ENCODE measurements around the gene NBL1.

Gene NBL1

DNA sequence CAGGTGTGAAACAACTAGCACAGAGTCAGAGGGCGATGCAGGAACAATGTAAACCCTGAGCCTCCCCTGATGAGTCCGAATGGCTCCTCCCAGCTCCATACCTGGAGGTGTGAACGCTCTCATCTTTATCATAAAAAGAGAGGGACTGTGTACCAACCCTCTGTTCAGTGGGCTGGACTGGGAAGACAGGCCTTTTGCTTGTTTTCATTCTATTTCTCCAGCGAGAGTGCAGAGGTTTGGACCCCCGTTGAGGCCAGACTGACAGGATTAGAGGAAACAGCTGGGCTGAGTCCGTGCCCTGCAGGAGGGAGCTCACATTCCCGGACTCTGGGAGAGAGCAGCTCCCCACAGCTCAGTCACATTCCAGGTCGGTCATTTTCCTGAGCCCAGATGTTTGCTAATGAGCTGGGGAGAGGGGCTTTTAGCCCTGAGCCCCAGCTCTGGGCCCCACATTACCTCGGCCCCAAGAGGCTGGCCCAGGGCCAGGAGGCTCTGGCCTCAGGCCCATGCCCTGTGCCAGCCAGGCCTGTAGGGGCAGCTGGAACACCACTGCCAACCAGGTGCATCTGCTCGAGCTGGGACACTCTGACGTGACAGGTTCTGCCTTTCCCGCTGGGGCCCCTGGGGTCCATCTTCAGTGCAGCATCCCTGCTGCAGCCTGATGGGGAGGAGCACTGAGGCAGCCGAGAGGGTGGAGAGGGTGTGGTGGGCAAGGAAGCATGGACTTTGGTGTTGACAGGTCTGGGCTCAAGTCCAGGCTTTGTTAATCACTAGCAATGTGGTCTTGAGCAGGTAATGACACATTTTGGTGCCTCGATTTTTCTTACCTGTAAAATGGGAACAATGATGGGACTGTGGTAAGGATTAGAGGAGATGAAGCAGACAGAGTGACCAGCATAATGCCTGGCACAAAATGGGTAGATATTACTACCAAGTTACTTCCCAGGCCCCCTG, 3.5 kb upstream of the NBL1 start:
- H3K27me3 ChIP-seq (ENCODE audit: control insufficient read depth, insufficient read depth, low read length): no peaks in the 10 kb centered on the region
- peak overlapping the region; percentile 73 for H2AFZ ChIP-seq
- H3K9me3 ChIP-seq (ENCODE audit: control insufficient read depth, low read length): no peaks in the 10 kb centered on the region
- H3K4me2 ChIP-seq (ENCODE audit: low read length): no peak overlapping the region
- H3K27ac ChIP-seq: peak overlapping the region; percentile 72
- H3K9ac ChIP-seq: no peak overlapping the region
- peaks cover 9% of the 10 kb centered on the region for H3K4me1 ChIP-seq
- H3K4me3 ChIP-seq (ENCODE audit: low read depth, low read length): no peak overlapping the region
- H3K36me3 ChIP-seq (ENCODE audit: control insufficient read depth, insufficient read depth, low read length): no peaks in the 10 kb centered on the region
- no peaks in the 10 kb centered on the region for H3K79me2 ChIP-seq
- TF ChIP-seq, protein P1, sequence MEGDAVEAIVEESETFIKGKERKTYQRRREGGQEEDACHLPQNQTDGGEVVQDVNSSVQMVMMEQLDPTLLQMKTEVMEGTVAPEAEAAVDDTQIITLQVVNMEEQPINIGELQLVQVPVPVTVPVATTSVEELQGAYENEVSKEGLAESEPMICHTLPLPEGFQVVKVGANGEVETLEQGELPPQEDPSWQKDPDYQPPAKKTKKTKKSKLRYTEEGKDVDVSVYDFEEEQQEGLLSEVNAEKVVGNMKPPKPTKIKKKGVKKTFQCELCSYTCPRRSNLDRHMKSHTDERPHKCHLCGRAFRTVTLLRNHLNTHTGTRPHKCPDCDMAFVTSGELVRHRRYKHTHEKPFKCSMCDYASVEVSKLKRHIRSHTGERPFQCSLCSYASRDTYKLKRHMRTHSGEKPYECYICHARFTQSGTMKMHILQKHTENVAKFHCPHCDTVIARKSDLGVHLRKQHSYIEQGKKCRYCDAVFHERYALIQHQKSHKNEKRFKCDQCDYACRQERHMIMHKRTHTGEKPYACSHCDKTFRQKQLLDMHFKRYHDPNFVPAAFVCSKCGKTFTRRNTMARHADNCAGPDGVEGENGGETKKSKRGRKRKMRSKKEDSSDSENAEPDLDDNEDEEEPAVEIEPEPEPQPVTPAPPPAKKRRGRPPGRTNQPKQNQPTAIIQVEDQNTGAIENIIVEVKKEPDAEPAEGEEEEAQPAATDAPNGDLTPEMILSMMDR (IDR thresholded peaks at IDR 0.05): no peak

DNA sequence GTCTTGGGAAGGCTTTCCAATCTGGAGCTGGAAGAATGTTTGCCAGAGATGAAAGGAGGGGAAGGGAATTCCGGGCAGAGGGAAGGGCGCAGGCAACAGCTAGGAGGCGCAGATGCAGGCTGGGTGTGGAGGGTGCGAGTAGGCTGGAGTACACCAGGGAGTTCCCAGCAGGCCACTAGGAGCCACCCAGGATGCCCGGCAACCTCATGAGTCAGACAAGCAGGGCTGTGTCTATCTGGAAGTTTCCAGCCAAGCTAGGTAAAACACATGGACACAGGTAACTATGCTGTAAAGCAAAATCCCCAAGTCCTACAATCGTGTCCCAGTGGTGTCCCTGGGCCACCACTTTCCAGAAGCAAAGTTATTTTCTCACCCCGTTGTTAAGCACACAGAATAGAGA, 990 bp upstream of the NBL1 start:
- H3K4me1 ChIP-seq: peaks cover 3% of the 10 kb centered on the region
- H3K9ac ChIP-seq: no peak overlapping the region
- no peak overlapping the region for H3K27ac ChIP-seq

DNA sequence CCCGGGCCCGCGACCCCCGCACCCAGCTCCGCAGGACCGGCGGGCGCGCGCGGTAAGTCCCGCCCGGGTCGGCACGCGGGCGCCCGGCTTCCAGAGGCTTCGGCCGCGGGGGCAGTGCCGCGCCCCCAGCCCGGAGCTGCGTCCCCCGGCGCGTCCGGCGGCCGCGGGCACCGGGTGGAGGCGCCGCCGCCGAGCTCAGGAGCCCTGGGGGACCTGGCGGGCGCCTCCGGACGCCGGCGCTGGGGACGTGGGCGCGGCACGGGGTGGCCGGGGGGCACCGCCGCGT, 227 bp downstream of the NBL1 start:
- no peaks in the 10 kb centered on the region for H3K9me3 ChIP-seq (ENCODE audit: control insufficient read depth, low read length)
- H3K4me1 ChIP-seq: peaks cover 3% of the 10 kb centered on the region
- no peak overlapping the region for H3K27ac ChIP-seq
- peak overlapping the region; percentile 46 for H3K9ac ChIP-seq
- TF ChIP-seq, protein P1 (IDR thresholded peaks at IDR 0.05): no peak
- no peaks in the 10 kb centered on the region for H3K79me2 ChIP-seq
- H3K4me3 ChIP-seq (ENCODE audit: low read depth, low read length): peak overlapping the region; percentile 77
- peak overlapping the region; percentile 75 for H2AFZ ChIP-seq
- H3K36me3 ChIP-seq (ENCODE audit: control insufficient read depth, insufficient read depth, low read length): no peaks in the 10 kb centered on the region
- peak overlapping the region; percentile 80 for H3K4me2 ChIP-seq (ENCODE audit: low read length)
- H3K27me3 ChIP-seq (ENCODE audit: control insufficient read depth, insufficient read depth, low read length): no peaks in the 10 kb centered on the region

More for the DNA sequence above, 990 bp upstream of the NBL1 start:
- Histone ChIP-seq H3K4me3 (ENCODE audit: low read depth, low read length) (peak overlapping the region; percentile 34), H3K4me2 (ENCODE audit: low read length) (no peak overlapping the region), H3K36me3 (ENCODE audit: control insufficient read depth, insufficient read depth, low read length) (no peaks in the 10 kb centered on the region), H2AFZ (peak overlapping the region; percentile 76), H3K79me2 (no peaks in the 10 kb centered on the region), H3K27me3 (ENCODE audit: control insufficient read depth, insufficient read depth, low read length) (no peaks in the 10 kb centered on the region), H3K9me3 (ENCODE audit: control insufficient read depth, low read length) (no peaks in the 10 kb centered on the region)
- TF ChIP-seq, protein P1 (IDR thresholded peaks at IDR 0.05): no peak

DNA sequence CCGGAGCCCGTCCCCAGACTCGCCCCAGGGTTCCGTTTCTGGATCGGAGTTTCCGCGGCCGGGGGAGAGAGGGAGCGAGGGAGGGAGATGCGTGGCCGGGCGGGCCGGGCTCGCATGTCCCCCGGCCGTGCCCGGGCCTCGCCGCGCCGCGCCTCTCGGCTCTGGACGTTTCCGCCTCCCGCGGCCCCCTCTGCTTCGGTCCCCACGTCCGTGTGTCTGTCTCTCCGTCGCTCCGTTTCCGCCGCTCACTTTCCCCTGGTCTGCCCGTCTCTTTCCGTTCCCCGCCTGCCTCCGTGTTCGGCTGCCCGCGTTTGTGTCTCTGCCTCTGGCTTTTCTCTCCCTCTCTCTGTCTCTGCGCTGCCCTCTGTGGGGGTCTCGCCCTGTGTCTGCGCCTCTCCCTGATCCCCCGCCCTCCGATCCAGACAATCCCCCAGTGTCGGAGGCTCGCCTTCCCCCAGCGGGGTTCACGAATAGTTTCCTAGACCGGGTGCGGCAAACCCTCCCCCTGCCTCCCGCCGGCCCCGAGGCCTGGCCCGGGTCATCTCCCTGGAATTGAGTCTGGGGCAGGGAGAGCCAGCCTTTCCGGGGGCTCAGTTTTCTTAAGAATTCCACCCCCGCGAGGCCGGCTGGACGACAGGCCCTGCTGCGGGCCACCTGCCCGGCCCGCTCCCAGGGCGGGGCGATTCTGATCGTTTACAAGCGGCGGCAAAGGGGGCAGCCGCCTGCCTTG, 735 bp downstream of the NBL1 start:
- peak overlapping the region; percentile 46 for H3K9ac ChIP-seq
- TF ChIP-seq, protein P1 (IDR thresholded peaks at IDR 0.05): no peak
- peak overlapping the region; percentile 77 for H3K4me3 ChIP-seq (ENCODE audit: low read depth, low read length)
- H3K27ac ChIP-seq: peak overlapping the region; percentile 51
- H3K9me3 ChIP-seq (ENCODE audit: control insufficient read depth, low read length): no peaks in the 10 kb centered on the region
- H3K4me1 ChIP-seq: peaks cover 3% of the 10 kb centered on the region
- no peaks in the 10 kb centered on the region for H3K36me3 ChIP-seq (ENCODE audit: control insufficient read depth, insufficient read depth, low read length)
- peak overlapping the region; percentile 80 for H3K4me2 ChIP-seq (ENCODE audit: low read length)
- H3K27me3 ChIP-seq (ENCODE audit: control insufficient read depth, insufficient read depth, low read length): no peaks in the 10 kb centered on the region
- no peaks in the 10 kb centered on the region for H3K79me2 ChIP-seq
- peak overlapping the region; percentile 75 for H2AFZ ChIP-seq

All from parathyroid adenoma (tissue), 2 donors.